RCC 7860 (cell line): ENCODE data around the gene KRTAP5-6.
"Not testable (repeated sequence)": the region's sequence is repeated elsewhere in the genome, so short reads cannot be mapped to it uniquely, and the experiment has no call there.

Experiments
- DNase-seq: peaks from one replicate; pipeline ENCODE4 v3.0.0-alpha.2; 2015; ENCODE audit warnings: low spot score
- FAIRE-seq: peaks from 2 replicates; lab custom pipeline; 2012; peaks lifted over from hg19 to GRCh38; lab: Jason Lieb, UNC

KRTAP5-6 gene

DNA sequence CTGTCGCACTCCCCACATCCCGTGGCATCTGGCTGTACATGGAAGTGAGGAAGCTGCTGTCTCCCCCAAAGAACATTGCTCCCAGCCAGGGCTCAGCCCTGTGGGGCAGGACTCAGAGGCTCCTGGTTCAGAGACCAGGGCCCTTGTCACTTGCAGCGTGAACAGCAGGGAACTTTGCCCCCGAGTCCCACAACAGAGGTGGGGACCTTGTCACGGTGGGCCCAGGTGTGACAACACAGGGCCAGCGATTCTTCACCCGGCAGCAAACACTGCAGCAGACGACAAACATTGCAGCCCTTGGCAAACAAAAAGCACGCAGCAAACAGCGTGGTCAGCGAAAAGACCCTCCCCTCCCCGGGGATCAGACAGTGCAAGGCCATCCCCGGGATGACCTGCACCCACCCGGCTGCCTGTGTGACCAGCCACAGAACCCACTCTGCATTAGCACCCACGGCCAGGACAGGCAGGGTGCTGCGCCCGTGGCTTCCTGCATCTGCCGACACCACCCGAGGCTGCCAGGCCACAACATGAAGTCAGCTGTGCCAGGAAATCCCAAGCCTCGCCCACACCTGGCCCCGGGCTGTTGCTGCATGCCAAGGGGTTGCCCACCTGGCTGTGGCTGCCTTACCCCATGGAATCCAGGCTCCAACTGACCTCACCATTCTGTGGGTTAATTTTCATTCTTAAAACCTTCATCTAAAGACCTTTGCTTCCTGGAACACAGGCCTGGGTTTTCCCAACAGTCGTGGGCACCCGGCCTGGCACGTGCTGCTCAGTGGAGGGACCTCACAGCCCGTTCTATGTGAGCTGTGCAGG, 35.3 kb upstream of the KRTAP5-6 start:
- not testable (repeated sequence) for DNase-seq, FAIRE-seq

DNA sequence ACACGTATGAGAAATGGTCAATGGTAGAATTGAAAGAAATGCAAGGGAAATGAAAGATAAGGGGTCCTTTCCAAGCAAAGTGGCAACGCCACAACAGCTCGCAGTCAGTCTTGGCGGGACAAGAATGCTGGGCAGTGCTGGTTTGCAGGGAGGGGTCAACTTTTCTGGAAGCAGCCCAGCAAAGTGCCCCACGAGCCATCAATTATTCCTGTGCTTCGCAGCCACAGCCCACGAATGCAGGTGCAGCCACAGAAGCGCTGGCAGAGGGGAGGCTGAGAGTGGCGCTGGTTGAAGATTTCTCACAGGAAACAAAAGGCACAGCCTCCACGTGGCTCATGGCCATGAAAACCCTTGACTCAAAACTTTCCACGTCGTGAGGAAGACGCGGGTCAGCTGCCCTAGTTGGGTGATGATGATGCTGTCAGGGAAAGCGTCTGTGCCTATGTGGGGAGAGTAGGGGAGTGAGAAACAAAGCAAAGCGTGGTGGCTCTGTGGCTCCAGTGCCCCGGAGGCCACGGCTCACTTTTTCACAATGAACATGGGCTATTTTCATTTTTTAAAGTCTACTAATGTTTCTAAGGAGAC, 34.2 kb upstream of the KRTAP5-6 start:
- DNase-seq, FAIRE-seq: not testable (repeated sequence)

DNA sequence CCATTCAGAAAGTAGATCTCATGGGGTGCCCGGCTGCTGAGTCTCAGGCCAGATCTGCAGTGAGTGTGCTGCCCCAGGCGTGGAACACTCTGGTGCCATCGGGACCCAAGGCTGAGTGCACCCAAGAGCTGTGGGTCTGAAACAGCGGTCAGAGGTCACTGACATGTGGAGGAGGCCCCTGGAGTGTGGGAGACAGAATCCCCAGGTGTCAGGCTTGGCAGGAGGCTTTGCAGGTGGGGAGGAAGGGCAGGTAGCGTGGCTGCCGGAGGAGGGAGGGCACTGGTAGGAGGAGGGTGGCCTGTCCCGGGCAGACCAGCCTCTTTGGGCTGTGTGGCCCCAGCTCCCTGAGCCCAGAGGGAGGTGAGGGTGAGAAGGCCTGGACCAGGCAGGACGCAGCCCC, 31.7 kb upstream of the KRTAP5-6 start:
- DNase-seq (no peak), FAIRE-seq (no peak)

DNA sequence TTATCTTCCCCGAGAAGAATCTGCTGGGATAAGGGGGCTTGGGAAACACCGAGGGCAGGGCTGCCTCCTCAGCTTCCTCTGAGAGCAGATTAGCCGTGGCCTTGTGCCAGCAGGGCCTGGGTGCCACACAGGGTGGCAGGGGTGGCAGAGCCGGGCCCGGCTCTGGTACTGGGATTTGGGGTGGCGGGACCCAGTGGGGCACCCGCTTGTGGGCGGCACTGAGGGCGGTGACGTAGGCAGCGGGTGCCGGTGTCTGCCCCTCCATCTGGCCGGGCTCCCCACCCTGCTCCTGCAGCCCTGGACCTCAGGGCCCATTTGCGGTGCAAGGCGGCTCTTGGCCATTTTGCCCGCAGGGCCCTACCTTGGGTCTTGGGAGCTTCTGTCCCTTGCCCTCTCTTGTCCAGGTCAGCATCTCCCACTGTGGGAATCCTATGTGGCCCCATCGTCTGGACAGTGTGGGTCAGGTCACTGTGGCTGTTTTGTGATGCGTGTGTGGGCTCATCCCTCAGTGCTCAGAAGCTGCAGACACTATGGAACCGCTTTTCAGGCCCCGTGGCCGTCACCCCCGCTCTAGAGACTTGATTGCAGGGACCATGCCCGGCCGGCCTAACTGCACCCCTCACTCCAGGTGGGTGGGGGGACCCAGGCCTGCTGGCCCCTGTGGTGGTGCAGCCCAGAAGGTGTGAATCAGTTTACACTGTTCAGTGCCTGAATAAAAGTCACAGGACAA, 29.7 kb upstream of the KRTAP5-6 start:
- DNase-seq (no peak), FAIRE-seq (no peak)

DNA sequence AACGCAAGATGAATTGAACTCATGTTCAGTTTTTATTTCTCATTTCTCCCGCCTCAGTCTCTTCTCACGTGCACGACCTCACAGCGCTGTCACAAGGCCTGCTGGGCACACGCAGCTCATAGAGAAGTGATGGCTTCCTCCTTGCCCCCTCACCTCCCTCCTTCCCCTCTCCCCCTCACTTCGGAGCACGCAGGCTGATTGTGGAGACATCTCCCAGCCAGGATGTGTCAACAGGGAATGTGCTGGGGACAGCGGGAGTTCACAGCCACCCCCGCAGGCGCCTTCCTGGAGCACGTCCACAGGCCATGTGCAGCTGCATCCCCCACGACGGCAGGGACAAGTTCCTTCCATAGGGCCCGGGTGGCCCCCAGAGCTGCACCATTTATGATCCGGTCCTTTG, 29.1 kb upstream of the KRTAP5-6 start:
- FAIRE-seq (no peak), DNase-seq (no peak)

DNA sequence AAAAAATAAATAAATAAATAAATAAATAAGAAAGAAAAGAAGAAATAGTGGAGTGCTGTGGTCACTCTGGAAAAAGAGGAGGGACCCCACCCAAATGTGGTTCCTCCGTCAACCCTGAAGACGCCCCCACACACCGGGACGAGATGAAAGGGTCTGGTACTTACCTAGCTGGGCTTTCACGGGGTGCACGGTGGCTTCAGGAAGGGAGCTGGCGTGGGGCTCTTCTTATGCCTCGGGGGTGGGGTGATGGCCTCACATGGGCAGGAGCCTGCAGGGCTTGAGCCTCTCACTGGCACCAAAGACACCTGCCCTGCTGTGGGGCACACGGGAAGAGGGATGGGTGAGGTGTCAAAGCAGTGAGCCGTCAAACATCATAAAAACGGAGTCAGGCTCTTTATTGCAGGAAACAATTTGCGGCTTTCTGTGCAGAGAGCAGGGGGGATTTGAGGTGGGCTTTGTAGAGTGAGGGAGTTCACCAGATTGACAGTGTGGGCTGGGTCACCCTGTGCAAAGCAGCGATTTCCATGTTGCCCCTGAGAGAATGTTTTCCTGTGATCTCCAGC, 28.0 kb upstream of the KRTAP5-6 start:
- no peak for DNase-seq
- no peak for FAIRE-seq

DNA sequence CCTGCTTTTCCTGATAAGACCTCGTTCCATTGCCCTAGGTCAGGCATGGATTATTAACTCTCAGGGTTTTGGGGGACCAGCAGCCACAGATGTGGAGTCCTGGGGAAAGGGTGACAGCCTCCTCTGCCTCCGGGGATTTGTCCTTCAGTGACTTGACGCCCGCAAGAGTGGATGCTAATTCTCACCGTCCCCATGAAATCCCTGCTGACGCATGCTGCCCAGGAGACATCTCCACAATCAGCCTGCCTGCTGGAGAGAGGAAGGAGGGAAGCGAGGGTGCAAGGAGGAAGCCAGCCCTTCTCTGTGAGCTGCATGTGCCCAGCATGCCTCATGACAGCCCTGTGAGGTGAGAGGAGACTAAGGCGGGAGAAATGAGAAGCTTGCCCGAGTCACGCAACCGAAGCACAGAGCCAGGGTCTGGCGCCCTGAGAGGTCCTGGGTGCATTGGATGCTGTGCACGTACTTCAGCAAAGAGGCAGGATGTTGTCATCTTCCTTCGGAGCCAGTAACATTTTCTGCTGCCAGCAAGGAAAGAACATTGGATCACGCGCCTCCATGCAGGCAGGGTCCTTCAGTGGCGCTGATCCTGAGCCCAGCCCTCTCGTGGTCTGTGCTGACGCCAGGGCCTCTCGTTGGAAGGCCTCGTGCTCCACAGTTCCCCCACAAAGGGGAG, 27.3 kb upstream of the KRTAP5-6 start:
- FAIRE-seq (no peak), DNase-seq (no peak)

DNA sequence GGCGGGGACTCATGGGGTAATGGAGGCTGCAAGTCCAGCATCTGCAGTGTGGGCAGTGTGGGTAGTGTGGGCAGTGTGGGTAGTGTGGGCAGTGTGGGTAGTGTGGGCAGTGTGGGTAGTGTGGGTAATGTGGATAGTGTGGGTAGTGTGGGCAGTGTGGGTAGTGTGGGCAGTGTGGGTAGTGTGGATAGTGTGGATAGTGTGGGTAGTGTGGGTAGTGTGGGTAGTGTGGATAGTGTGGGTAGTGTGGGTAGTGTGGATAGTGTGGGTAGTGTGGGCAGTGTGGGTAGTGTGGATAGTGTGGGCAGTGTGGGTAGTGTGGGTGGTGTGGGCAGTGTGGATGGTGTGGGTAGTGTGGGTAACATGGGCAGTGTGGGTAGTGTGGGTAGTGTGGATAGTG, 26.5 kb upstream of the KRTAP5-6 start:
- not testable (repeated sequence) for DNase-seq, FAIRE-seq

DNA sequence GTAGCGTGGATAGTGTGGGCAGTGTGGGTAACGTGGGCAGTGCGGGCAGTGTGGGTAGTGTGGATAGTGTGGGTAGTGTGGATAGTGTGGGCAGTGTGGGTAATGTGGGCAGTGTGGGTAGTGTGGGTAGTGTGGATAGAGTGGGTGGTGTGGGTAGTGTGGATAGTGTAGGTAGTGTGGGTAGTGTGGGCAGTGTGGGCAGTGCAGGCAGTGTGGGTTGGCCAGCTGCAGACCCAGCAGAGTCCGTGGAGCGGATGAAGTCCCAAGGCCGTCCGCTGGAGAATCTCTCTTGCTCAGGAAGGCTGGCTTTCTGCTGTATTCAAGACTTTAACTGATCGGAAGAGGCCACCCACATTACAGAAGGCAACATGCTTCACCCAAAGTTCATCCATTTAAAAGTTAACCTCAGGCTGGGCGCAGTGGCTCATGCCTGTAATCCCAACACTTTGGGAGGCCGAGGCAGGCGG, 26.1 kb upstream of the KRTAP5-6 start:
- DNase-seq (no peak), FAIRE-seq (no peak)

DNA sequence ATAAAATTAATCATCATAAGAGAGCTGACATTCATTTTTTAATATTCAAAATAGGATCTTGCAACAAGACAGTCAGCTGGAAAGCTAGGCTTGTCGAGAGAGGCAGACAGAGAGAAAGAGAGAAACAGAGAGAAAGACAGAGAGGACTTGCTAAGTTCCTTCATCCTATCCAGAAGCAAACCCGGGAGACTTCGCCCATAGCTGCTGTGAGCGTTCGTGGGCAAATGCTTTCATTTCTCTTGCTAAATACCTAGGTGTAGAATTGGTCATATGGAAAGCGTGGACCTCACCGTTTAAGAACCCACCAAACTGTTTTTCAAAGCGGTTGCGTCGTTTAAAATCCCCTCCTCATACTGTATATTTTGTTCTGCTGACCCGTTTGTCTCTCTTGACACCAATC, 25.3 kb upstream of the KRTAP5-6 start:
- no peak for DNase-seq
- no peak for FAIRE-seq

DNA sequence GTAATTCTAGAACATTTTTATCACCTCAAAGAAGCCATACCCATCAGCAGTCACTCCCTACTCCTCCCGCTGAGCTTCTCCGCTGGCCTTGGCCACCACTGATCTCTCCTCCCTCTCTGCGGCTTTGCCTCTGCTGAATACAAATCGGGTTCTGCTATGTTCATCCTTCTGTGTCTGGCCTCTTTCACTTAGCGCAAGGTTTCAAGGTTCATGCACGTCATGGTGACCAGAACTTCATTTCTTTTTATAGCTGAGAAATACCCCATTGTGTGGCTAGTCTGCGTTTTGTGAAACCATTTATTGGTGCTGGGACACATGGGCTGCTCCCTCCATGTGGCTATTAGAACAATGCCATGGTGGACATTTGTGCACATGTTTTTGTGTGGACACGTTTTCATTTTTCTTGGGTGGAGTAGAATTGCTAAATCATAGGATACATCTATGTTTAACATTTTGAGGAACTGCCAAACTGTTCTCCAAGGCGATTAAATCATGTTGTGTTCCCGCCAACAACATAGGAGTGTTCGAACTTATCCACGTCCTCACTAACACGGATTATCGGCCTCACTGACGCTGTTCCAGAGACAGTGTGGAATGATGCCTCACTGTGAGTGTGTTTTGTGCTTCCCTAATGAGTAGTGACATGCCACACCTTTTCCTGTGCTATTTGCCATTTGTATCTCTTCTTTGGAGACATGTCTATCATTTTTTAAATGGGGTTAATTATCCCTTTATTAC, 24.2 kb upstream of the KRTAP5-6 start:
- no peak for DNase-seq
- FAIRE-seq, result no peak

DNA sequence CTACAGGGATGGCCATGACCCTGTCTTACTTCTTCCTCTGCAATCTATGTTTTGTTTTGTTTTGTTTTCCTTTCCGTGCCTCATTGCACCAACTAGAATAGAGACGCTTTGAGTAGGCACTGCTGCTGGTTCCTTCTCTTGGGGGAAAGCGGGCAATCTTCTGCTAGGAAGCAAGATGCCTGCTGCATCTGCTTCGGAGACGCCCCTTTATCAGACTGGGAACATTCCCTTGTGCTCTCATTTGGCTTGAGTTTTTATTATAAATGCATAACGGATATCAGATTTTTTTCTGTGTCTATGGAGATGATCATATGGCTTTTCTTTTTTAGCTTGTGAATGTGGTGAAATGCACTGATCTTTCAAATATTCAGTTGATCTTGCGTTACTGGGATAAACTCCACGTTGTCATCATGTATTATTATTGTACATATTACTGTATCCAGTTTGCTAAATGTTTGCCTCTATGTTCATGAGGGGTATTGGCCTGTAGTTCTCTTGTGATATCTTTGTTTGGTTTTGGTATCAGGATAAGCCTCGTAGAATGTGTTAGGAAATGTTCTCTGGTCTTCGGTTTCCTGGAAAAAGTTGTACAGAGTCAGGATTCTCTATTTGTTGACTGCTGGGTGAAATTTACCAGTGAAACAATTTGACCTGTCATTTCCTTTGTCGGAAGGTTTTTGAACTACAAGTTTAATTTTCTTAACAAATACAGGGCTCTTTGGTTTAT, 23.4 kb upstream of the KRTAP5-6 start:
- DNase-seq (no peak), FAIRE-seq (no peak)

DNA sequence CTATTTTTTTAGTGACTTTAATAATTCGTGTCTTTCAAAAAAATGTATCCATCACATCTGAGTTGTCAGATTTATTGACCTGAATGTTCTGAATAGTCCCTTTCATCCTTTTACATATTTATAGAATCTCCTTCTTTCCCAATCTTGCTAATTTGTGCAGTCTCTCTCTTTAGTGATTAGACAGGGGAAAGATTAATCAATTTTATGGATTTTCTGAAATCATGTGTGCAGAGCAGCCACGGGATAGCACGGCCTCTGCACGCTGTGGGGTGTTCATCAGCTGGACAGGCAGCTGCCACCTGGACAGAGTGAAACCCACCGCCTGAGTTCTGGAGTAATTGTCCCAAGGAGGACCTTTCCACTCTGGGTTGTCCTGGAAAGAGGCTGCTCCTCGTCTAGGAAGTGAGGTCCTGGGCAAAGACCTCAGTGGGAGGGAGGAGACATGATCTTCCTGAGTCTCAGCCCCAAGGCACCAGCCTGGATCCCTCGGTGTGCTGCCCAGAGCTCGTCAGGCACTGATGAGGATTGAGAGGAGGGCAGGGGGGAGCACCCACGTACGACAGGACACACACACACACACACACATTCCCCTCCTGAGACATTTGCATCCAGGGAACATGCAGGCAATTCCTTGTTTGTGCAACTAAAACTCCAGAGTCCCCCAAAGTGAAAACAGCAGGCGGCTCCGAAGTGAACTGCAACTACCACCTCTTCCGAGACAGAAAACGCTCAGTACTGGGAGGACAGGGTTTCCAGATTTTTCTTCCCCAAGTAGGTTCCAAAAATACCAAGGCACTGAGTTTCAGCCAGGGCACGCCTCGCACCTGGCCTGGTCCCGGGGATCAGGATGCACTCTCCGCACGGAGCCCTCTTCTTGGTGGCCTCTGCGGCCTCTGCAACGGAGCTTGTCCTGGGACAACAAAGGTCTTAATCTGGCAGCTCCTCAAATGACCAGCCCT, 22.5 kb upstream of the KRTAP5-6 start:
- no peak for FAIRE-seq

DNA sequence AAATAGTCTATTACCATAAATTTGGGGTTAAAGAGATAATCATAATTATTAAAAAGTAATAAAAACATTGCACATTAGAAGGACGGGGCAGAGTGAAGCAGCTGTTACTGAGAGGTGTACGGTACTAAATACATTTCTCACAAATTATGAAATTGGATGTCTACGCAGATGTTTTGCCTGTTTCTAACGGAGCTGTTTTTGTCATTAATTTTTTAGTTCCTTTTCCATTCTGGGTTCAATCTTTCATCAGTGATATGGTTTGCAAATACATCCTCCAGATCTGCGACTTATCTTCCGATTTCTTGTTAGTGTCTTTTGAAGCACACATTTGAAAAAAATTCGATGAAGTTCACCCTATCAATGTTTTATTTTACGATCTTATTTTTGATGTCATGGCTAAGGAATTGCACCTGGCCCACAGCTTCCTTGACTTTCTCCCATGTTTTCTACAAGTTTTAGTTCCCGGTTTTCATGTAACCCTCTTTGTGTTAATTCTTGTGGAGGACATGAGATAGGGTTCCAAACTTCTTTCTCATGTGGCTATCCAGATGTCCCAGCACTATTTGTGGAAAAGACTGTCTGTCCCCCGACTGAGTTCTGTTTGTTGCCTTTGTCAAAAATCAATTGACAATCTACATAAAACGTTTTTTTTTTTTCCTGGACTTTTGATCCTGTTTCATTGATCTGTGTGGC, 21.3 kb upstream of the KRTAP5-6 start:
- DNase-seq (no peak), FAIRE-seq (no peak)

More for the DNA sequence above, 22.5 kb upstream of the KRTAP5-6 start:
- DNase-seq, result no peak

DNA sequence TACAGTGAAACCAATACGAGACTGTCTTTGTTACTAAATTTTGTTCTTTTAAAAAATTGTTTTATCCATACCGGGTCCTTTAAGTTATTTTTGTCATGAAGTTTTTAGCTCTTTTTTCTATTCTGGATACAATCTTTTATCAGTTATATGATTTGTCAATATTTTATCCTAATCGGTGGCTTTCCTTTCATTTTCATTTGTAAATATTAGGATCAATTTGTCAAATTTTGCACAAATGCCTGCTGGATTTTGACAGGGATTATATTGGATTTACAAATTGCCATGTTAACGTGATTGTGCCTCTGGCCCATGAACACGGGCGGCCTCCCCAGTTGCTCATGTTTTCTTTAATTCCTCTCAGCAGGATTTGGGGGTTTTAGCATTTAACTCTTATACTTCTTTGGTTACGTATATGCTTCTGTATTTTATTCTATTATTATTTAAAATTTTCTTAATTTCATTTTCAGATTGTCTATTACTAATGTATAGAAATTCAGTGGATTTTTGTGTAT, 20.7 kb upstream of the KRTAP5-6 start:
- FAIRE-seq (no peak), DNase-seq (no peak)

DNA sequence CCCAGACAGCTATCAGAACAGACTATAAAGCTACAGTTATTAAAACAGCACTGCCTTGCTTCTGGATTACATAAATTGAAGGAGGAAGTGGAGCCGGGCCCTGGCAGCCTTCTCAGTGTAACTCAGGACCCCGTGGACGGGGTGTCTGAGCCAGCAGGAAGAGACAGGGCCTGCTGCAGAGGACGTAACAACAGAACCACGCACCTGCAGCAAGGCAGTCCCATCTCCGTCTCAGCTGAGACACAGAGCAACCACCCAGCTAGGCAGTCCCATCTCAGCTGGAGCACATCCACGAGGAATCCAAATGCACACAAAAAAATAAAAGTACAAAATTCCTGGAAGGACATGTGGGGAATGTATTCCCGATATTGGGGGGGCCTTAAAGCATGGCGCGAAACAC, 17.1 kb upstream of the KRTAP5-6 start:
- no peak for DNase-seq
- FAIRE-seq, result no peak

DNA sequence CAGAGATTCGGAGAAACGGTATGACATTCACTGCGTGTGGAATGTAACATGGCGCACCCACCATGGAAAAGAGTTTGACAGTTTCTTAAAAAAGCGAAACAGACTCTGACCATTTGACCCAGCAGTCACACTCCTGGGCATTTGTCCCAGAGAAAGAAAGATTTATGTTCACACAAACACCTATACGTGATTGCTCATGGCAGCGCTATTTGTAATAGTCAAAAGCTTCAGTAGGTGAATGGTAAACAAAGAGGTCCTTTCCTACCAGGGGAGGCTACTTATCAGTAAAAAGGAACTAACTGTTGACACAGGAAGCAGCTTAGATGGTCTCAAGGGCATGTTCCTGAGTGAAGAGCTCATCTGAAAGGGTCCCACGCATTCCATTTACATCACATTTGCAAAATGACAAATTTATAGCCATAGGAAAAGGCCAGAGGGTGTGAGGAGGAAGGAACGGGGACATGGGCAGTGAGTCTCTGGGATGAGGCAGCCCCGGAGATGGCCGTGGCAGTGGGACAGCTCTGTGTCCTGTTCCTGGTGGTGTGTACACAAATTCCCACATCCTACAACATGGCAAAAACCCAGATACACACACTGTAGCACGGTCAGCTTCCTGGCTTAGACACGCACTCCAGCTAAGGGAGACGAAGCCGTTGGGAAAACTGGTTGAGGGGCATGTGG, 14.6 kb upstream of the KRTAP5-6 start:
- no peak for FAIRE-seq
- no peak for DNase-seq
